Measurements from ENCODE around the gene FARP1. TPM values are rescaled to one million over a fixed set of nuclear protein-coding genes. Genes with fewer than 3 reads are reported as not detected.
A peak's percentile ranks its signal among the peaks of the same experiment; 100 is the strongest.

The FARP1 gene
- total and polyA plus RNA-seq, 2 of the 13 experiments (the other 11 are each of a cell fraction or from before 2014, with no cell fraction given): 70.6 to 126 TPM

GRCh38 chr13:98310485-98311199 is 167.7 kb downstream of the FARP1 start (continued):
- peak; percentile 71; the same call in 1 of the 2 replicates for TF ChIP-seq HNF1B (CRISPR knock-in tag; IDR thresholded peaks at IDR 0.05)
- TF ChIP-seq SOX13 (IDR thresholded peaks at IDR 0.05): no peak
- peak in 1 of 2 experiments; percentile 82; a peak in 2 of 4 replicates for TF ChIP-seq SOX13 (CRISPR knock-in tag; conservative IDR thresholded peaks at IDR 0.05 in 1 of 2, IDR thresholded peaks at IDR 0.05 in 1 of 2)
- peak; percentile 27; the same call in 1 of the 2 replicates for TF ChIP-seq ERF (CRISPR knock-in tag; IDR thresholded peaks at IDR 0.05)
- peak; percentile 99 for TF ChIP-seq NR2F6 (IDR thresholded peaks at IDR 0.05)
- TF ChIP-seq NR2F6 (CRISPR knock-in tag; IDR thresholded peaks at IDR 0.05): peak; percentile 99
- TF ChIP-seq ZNF703 (CRISPR knock-in tag; IDR thresholded peaks at IDR 0.05; ENCODE audit: borderline replicate concordance): no peak
- peak; percentile 31; the same call in 1 of the 2 replicates for TF ChIP-seq ZNF281 (CRISPR knock-in tag; IDR thresholded peaks at IDR 0.05; ENCODE audit: borderline replicate concordance)
- TF ChIP-seq ZNF496 (CRISPR knock-in tag; IDR thresholded peaks at IDR 0.05; ENCODE audit: insufficient replicate concordance): no peak
- peak; percentile 51; the same call in 1 of the 2 replicates for TF ChIP-seq ISL2 (CRISPR knock-in tag; IDR thresholded peaks at IDR 0.05)
- TF ChIP-seq ZNF331 (CRISPR knock-in tag; IDR thresholded peaks at IDR 0.05): peak; percentile 32; the same call in 1 of the 2 replicates
- TF ChIP-seq SIX4 (CRISPR knock-in tag; IDR thresholded peaks at IDR 0.05): 0 out of 2 replicates have a peak, but pooled peaks have one; percentile 14
- no peak for TF ChIP-seq ZBTB4 (CRISPR knock-in tag; IDR thresholded peaks at IDR 0.05; ENCODE audit: borderline replicate concordance)
- no peak for TF ChIP-seq BATF2 (CRISPR knock-in tag; IDR thresholded peaks at IDR 0.05)
- TF ChIP-seq CEBPG (CRISPR knock-in tag; IDR thresholded peaks at IDR 0.05): peak; percentile 82
- TF ChIP-seq ZNF709 (CRISPR knock-in tag; IDR thresholded peaks at IDR 0.05): no peak
- no peak for TF ChIP-seq SOX6 (IDR thresholded peaks at IDR 0.05)
- peak; percentile 87 for TF ChIP-seq SOX6 (CRISPR knock-in tag; IDR thresholded peaks at IDR 0.05)
- peak; percentile 89 for TF ChIP-seq NCOA2 (CRISPR knock-in tag; IDR thresholded peaks at IDR 0.05)
- TF ChIP-seq KLF12 (CRISPR knock-in tag; IDR thresholded peaks at IDR 0.05; ENCODE audit: borderline replicate concordance): no peak

All from HepG2 (cell line).